Stimulated activated CD4-positive, alpha-beta T cell treated with anti-CD3 and anti-CD28 coated beads, Interleukin-15, amount 100 ng/mL, for 24 hours (primary cell): ENCODE data around the gene NUMBL.

ENCODE experiments used
- DNase-seq: peaks from one replicate; pipeline ENCODE4 v3.0.0-alpha.2; 2020

The NUMBL gene

DNA sequence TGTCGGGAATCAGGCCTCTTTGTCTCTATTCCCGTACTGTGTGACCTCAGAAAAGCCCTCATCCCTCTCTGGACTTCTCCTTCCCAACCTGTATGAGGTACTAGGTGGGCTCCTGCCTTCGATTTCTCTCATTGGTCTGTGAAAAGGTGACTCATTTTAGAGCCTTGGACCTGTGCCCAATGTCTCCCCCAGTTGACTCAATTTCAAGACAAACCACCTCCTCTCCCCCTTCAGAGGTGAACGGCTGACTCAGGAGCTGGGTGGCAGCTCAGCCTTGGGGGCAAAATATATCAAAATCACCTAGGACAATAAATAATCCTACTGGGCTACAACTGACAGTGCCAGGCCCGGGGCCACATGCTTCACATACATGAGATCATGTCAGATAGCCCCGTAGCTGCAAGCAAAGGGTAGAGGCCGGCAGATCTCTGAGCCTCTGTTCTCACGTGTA is 25.6 kb upstream of the NUMBL start:
- DNase-seq: peak; percentile 82

DNA sequence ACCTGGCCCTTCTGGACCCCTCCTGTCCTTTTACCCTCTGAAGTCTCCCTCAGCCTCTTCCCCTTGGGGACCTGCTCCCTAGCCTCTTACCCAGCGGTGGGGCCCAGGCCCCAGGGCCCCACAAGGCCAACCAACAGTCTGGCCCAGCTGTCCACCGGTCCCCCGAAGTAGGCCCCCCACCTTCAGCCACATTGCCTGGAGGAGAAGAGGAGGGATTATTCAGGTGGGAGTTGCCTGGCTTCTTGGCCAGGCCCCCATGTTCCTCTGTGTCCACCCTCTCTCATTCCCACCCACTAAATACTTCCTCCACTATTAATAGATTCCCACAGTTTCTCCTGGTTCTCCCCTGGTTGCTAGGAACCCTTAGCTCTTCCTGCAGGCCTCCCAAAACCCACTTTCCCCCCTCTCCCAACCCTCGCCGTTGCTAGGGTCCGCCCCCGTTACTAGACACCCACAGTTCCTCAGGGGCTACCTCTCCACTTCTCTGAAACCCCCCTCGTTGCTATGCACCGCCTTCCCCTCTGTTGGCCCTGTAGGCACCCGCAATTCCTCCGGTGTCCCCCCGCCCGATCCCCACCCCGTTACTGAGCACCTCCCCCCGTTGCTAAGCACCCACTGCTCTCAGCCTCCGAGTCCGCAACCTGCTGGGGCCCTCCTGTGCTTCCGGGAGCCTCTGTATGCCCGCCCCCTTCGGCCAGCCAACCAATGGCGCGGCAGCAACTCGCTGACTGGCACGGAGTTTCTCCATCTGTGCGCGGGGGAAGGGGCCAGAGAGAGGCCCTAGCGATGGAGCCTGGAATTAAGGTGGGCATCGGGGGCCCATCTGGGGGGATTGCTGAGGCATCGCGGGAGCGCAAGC is 24.2 kb upstream of the NUMBL start:
- DNase-seq: peak; percentile 95

DNA sequence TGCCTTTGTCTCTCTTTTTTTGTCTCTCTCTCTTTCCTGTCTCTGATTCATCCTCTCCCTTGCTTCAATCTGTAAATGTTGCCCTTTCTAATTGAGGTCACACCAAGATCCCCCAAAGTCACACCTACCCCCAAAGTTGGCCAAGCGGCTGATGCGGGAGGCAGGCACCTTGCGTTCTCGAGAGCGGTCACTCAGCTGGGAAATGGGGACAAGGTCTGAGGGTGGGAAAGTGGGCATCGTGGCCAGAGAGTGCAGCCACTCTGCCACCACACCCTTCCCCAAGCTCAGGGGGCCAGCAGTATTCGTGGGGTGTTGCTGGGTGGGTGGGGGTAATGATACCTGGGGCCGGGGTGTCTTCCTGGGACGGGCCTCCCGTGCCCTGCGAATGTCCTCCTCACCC is 23.5 kb upstream of the NUMBL start:
- DNase-seq: no peak

GRCh38 chr19:40709817-40710216 is 19.4 kb upstream of the NUMBL start:
- DNase-seq: no peak

DNA sequence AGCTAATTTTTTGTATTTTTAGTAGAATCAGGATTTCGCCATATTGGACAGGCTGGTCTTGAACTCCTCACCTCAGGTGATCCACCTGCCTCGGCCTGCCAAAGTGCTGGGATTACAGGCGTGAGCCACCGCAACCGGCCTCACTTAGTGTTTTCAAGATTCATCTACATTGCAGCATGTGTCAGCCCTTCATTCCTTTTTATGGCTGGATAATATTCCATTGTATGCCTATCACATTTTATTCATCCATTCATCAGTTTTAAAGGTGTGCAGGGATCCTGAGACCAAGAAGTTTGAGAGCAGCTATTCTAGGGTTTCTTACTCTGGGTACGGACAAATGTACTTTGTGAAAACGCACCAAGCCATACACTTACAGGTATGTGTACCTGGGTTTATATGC is 17.2 kb upstream of the NUMBL start:
- no peak for DNase-seq

GRCh38 chr19:40705950-40706619 is 15.6 kb upstream of the NUMBL start:
- no peak for DNase-seq

DNA sequence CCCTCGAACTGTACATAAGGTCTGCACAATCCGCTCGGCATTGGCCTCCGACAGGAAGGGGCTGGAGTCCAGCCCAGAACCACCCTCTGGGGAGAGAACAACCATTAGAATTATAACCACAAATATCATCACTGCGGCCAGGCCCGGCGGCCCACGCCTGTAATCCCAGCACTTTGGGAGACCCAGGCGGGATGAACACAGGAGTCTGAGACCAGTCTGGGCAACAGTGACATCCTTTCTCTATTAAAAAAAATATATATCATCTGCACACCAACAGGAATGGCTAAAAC is 14.9 kb upstream of the NUMBL start:
- no peak for DNase-seq

DNA sequence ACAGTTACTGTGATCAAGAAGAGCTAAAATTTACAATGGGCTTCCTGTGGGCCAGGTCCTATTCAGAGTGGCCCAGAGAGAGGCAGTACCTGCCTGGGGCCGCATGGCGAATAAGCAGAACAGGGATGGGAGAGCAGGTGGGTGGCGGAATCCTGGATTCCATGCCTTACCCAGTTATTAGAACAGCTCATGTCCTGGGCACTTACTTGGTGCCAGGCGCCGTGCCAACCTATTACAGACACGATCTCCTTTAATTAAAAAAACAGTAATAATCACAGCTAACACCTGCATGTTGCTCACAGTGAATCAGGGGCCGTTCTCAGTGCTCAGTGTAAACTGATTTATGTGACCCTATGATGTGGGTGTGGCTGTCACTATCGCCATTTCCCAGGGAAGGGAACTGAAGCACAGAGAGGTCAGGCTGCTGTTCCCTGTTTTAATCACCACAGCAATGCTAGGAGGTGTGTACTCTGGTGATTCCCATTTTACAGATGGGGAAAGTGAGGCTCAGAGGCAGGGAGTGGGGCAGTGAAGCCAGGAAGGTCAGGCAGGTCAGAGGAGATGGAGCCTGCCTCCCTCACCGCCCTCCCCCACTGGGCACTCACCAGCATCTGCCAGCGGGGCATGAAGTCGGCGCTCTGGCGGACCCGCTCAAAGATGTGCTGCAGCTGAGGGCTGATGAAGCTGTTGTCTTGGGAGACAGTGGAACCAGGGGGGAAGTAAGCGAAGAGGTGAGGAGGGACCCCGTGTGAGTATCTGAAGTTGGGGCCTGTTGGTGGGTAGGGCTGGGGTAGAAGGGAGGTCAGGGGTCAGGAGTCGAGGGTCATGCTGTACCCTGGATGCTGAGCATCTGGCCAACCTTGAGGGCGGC is 14.3 kb upstream of the NUMBL start:
- no peak for DNase-seq

GRCh38 chr19:40703029-40703755 is 12.7 kb upstream of the NUMBL start:
- DNase-seq: no peak

GRCh38 chr19:40702337-40703012 is 12.0 kb upstream of the NUMBL start:
- DNase-seq: no peak

DNA sequence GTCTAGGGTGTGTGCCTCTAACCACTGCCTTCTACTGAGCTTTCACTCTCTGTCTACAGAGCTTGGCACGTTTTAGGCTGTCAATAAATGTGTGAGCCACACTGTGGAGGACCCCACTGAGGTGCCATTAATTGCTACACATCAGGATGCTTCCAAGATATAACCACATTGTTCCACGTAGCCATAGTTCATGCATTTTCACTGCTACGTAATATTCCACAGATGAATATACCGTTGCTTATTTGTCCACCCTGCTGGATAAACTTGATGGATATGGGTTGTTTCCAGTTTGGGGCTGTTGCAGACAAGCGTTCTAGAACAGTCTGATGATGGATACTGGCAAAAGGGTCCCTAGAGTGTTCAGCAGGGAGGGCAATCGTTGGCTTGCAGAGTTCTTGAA is 11.3 kb upstream of the NUMBL start:
- no peak for DNase-seq

GRCh38 chr19:40700083-40700482 is 9.6 kb upstream of the NUMBL start:
- no peak for DNase-seq

GRCh38 chr19:40697007-40697406 is 6.6 kb upstream of the NUMBL start:
- DNase-seq: no peak

GRCh38 chr19:40695881-40696280 is 5.4 kb upstream of the NUMBL start:
- DNase-seq: no peak

GRCh38 chr19:40693896-40694295 is 3.4 kb upstream of the NUMBL start:
- no peak for DNase-seq

GRCh38 chr19:40693150-40693788 is 2.8 kb upstream of the NUMBL start:
- no peak for DNase-seq

GRCh38 chr19:40692212-40692551 is 1.7 kb upstream of the NUMBL start:
- no peak for DNase-seq

DNA sequence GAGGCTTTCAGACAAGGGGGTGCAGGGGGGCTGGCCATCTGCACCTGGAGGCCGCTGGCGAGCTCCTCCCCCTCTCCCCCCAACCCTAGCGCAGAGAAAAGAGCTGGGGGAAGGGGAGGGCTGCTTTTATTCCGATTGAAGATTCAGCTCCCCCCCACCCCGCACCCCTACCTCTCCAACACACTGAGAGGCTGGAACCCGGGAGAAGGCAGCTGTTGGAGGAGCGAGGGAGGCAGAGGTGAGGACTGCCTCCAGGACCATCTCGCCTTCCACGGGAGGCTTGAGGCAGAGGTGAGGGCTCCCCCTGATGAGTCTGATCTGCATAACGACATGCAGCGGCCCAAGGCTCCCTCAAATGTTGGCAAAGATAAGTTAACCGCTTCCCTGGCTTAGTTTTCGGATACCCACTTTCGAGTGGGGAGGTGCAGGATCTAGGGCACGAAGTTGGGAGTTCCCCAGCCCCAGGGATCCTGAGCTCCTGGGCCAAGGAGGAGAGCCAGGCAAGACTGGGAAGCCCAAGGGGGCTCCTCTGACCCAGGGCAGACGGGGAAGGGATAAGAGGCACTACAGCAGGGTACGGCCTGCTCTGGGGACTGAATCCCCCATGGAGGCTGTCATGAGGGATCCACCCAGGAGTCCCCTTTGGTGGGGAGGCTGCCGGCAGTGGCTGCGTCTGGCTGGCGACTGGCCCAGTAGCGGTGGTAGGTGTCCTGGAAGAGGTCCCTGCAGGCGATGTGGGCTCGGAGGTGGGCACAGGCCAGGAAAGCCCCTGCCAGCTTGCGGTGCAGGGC is 1.2 kb upstream of the NUMBL start:
- peak; percentile 22 for DNase-seq

DNA sequence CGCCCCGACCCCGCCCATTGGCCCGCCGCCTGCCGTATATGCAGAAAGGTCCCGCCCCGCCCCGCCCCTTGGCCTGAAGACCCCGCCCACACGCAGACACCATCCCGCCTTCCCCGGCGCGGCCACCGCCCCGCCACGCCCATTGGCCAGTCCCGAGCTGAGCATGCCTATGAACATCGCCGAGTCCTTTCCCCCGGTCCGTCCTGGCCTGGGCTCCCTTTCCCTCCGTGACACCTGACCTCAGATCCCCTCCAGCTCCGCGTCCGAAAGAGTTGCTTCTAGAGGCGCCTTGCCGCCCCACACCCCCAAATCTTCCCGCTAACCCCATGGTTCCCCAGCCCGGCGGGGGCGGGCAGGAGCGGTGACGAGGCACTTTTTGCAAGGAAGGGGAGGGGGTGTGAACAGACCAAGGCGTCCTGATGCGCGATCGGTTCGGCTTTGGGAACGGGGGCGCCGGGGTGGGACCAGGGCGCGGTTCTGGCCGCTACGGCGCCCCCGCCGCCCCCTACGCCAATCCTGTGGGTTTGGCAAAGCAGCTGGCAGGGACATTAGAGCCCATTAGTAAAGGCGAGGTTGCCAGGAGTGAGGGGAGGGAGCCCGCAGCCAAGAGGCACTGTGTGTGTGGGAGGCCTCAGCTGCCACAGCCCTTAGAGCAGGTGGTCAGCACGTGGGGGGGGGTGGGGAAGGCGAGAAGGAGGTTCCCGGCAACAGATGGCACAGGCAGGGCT is 406 bp upstream of the NUMBL start:
- DNase-seq: peak; percentile 93

GRCh38 chr19:40689339-40690049 is 957 bp downstream of the NUMBL start:
- peak; percentile 28 for DNase-seq
